Measurements from ENCODE around the gene KNSTRN. TPM values are rescaled to one million over a fixed set of nuclear protein-coding genes. Genes with fewer than 3 reads are reported as not detected.

The KNSTRN gene
- polyA plus RNA-seq, 2 of the 4 experiments (the other 2 are of a cell fraction) = 48.0 to 50.3 TPM

DNA sequence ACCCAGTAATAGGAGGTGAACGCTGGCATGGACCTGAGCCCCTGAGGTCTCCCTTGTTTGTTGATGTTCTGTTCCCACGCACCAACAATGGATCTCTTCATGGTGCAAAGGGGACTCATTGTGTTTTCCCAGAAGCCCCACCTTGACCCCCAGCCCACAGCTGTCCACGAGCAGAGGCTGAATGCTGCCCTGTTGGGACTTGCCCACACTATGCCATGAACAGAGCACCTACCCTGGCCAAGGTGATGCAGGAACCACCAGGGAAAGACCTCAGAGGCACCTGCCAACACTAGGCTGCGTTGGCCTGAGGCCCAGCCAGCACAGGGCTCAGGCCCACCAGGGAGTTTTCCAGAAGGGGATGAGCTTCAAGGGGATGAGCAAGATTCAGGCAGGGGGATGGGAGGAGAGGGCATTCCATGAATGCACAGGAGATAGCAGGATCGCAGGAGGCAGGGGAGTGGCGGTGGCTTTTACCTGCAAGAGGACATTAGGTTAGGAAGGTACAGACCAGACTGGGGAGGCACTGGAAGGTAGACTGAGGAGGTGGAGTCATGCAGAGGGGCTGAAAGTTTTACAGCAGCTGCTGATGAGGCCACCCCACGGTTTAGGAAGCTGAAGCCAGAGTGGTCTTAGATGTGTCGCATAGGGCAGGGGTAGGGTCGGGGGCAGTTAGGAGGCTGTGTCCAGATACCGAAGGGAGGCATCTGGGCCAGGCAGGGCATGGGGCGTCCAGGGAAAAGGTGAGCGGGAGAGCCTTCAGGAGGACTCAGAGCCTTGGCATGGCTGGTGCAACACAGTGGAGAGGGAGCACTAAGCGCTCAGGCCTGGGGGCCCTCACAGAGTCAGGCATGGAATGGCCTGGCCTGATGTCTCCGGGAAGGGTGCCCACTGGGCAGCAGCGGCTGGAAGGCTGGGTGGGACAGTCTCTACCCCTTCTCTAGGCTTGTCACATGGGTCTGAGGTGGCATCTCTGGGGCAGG, 35.7 kb upstream of the KNSTRN start:
- ATAC-seq = no peak
- 85% methylated on average over 12 of the region's 15 CpGs for WGBS (ENCODE audit: missing lambda C conversion rate)
- DNase-seq (ENCODE audit: low read depth in 1 of 2, low spot score in 1 of 2) = no peak
- Histone ChIP-seq H3K4me2 (peak overlapping the region; percentile 6; the same call in 1 of the 3 replicates), H3K9me3 (no peaks in the 10 kb centered on the region), H3K4me1 (peaks cover 31% of the 10 kb centered on the region; the same call in 2 of the 3 replicates), H3K27ac (no peak overlapping the region), H3K4me3 (no peak overlapping the region)
- POLR2A ChIA-PET = no interaction called here
- no peak for FAIRE-seq
- TF ChIP-seq ZSCAN20 (CRISPR knock-in tag; IDR thresholded peaks at IDR 0.05) (no peak), HEYL (CRISPR knock-in tag; IDR thresholded peaks at IDR 0.05) (no peak), HOXB5 (CRISPR knock-in tag; IDR thresholded peaks at IDR 0.05) (no peak), HDAC2 (IDR thresholded peaks at IDR 0.05) (no peak), FOSL2 (IDR thresholded peaks at IDR 0.05) (no peak), FOSL2 (CRISPR knock-in tag; IDR thresholded peaks at IDR 0.05) (no peak), KDM1A (IDR thresholded peaks at IDR 0.05; ENCODE audit: low read depth) (no peak), ZNF302 (CRISPR knock-in tag; IDR thresholded peaks at IDR 0.05) (no peak), HOXA7 (CRISPR knock-in tag; IDR thresholded peaks at IDR 0.05) (no peak), RAD21 (conservative IDR thresholded peaks at IDR 0.05 in 1 of 2, IDR thresholded peaks at IDR 0.05 in 1 of 2) (no peak), EHMT2 (IDR thresholded peaks at IDR 0.05; ENCODE audit: low read depth) (no peak), NFE2L2 (conservative IDR thresholded peaks at IDR 0.05; ENCODE audit: low read length) (no peak), CHD4 (IDR thresholded peaks at IDR 0.05; ENCODE audit: borderline replicate concordance) (no peak), SMC3 (IDR thresholded peaks at IDR 0.05) (no peak), CBX2 (IDR thresholded peaks at IDR 0.05; ENCODE audit: borderline replicate concordance, low read depth) (no peak), ESRRA (IDR thresholded peaks at IDR 0.05; ENCODE audit: borderline replicate concordance, low read length) (no peak), TFCP2L1 (CRISPR knock-in tag; IDR thresholded peaks at IDR 0.05) (no peak)
- TF ChIP-seq, protein P1, sequence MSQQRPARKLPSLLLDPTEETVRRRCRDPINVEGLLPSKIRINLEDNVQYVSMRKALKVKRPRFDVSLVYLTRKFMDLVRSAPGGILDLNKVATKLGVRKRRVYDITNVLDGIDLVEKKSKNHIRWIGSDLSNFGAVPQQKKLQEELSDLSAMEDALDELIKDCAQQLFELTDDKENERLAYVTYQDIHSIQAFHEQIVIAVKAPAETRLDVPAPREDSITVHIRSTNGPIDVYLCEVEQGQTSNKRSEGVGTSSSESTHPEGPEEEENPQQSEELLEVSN (IDR thresholded peaks at IDR 0.05; ENCODE audit: borderline replicate concordance, low read depth) = no peak
- TF ChIP-seq, protein P2, sequence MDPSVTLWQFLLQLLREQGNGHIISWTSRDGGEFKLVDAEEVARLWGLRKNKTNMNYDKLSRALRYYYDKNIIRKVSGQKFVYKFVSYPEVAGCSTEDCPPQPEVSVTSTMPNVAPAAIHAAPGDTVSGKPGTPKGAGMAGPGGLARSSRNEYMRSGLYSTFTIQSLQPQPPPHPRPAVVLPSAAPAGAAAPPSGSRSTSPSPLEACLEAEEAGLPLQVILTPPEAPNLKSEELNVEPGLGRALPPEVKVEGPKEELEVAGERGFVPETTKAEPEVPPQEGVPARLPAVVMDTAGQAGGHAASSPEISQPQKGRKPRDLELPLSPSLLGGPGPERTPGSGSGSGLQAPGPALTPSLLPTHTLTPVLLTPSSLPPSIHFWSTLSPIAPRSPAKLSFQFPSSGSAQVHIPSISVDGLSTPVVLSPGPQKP (IDR thresholded peaks at IDR 0.05; ENCODE audit: low read depth, low read length) = no peak
- TF ChIP-seq, protein P3, sequence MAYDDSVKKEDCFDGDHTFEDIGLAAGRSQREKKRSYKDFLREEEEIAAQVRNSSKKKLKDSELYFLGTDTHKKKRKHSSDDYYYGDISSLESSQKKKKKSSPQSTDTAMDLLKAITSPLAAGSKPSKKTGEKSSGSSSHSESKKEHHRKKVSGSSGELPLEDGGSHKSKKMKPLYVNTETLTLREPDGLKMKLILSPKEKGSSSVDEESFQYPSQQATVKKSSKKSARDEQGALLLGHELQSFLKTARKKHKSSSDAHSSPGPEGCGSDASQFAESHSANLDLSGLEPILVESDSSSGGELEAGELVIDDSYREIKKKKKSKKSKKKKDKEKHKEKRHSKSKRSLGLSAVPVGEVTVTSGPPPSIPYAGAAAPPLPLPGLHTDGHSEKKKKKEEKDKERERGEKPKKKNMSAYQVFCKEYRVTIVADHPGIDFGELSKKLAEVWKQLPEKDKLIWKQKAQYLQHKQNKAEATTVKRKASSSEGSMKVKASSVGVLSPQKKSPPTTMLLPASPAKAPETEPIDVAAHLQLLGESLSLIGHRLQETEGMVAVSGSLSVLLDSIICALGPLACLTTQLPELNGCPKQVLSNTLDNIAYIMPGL (CRISPR knock-in tag; IDR thresholded peaks at IDR 0.05; ENCODE audit: borderline replicate concordance) = no peak
- CTCF ChIA-PET = interaction anchor here (0.6 to 10.2 kb wide), 6 partner anchors 8 to 35 kb away, joined by 3 to 135 read pairs (median 4); no protein-coding TSS in a partner anchor

DNA sequence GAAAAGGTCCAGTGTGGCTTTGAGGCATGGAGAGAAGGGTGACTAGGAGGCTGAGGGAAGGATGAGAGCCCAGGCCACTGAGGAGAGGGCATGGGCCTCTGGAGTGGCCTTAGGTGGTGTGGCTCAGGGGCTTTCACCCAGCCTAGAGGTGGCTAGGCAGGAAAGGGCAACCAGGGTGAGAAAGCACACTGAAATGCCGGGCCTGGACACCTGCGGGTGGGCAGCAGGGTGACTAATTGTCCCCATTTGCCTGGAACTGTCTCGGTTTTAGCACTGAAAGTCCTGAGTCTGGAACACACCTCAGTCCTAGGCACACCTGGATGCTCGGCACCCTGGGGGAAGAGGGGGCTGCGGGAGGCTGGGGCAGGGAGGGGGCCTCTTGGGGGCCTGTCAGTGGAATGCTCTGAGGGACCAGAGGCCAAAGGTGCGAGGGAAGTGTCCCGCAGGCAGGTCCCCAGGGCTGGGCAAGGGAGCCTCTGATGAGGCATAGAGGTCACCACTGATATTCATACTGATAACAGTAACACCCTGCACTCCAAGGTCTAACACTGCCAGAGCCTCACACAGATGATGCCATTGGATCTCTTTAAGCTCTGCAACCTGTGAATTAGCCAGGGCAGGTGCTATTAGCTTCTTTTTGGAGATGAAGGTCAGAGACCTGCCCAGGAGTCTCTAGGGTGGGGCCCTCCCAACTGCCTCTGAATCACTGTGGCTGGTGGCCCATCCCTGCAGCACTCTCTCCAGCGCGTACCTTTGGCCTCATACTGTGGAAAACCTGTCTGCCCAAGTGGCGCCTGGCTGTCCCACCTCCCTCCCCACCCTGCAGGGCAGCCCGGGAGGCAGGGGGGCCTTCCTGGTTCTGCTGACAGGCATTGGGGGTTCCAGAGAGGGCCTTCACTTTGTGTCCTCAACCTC, 34.7 kb upstream of the KNSTRN start:
- 86% methylated on average over 6 of the region's 11 CpGs for WGBS (ENCODE audit: missing lambda C conversion rate)
- ChIA-PET POLR2A (no interaction called here), CTCF (interaction anchor here (1.1 to 10.2 kb wide), 5 partner anchors 10 to 92 kb away, joined by 3 to 135 read pairs (median 7); no protein-coding TSS in a partner anchor)
- Histone ChIP-seq H3K4me3 (no peak overlapping the region), H3K9me3 (no peaks in the 10 kb centered on the region), H3K4me2 (no peak overlapping the region), H3K27ac (no peak overlapping the region), H3K4me1 (peaks cover 30% of the 10 kb centered on the region; the same call in 2 of the 3 replicates)
- DNase-seq (ENCODE audit: low read depth in 1 of 2, low spot score in 1 of 2) (no peak), ATAC-seq (no peak), FAIRE-seq (no peak)
- TF ChIP-seq TP53 (CRISPR knock-in tag; IDR thresholded peaks at IDR 0.05) (no peak), ESRRA (IDR thresholded peaks at IDR 0.05; ENCODE audit: borderline replicate concordance, low read length) (no peak), HEYL (CRISPR knock-in tag; IDR thresholded peaks at IDR 0.05) (no peak), RNF2 (IDR thresholded peaks at IDR 0.05; ENCODE audit: borderline replicate concordance, low read depth) (no peak)
- TF ChIP-seq, protein P4, sequence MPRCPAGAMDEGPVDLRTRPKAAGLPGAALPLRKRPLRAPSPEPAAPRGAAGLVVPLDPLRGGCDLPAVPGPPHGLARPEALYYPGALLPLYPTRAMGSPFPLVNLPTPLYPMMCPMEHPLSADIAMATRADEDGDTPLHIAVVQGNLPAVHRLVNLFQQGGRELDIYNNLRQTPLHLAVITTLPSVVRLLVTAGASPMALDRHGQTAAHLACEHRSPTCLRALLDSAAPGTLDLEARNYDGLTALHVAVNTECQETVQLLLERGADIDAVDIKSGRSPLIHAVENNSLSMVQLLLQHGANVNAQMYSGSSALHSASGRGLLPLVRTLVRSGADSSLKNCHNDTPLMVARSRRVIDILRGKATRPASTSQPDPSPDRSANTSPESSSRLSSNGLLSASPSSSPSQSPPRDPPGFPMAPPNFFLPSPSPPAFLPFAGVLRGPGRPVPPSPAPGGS (IDR thresholded peaks at IDR 0.05) = no peak
- TF ChIP-seq, protein P5, sequence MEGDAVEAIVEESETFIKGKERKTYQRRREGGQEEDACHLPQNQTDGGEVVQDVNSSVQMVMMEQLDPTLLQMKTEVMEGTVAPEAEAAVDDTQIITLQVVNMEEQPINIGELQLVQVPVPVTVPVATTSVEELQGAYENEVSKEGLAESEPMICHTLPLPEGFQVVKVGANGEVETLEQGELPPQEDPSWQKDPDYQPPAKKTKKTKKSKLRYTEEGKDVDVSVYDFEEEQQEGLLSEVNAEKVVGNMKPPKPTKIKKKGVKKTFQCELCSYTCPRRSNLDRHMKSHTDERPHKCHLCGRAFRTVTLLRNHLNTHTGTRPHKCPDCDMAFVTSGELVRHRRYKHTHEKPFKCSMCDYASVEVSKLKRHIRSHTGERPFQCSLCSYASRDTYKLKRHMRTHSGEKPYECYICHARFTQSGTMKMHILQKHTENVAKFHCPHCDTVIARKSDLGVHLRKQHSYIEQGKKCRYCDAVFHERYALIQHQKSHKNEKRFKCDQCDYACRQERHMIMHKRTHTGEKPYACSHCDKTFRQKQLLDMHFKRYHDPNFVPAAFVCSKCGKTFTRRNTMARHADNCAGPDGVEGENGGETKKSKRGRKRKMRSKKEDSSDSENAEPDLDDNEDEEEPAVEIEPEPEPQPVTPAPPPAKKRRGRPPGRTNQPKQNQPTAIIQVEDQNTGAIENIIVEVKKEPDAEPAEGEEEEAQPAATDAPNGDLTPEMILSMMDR (IDR thresholded peaks at IDR 0.05) = no peak

Data from A549 (cell line).